Gastroesophageal sphincter (tissue), 4 donors: Measurements from ENCODE around the gene TTC23. TPM values are rescaled to one million over a fixed set of nuclear protein-coding genes. Genes with fewer than 3 reads are reported as not detected.

Source experiments
- ATAC-seq: fragments of 150-250 bp; one replicate; pipeline ENCODE4 v1.9.1; 2016; ENCODE audit warnings: mild to moderate bottlenecking, moderate library complexity
- H3K27ac ChIP-seq, 4 donors: fragments of 200-600 bp; sonication (generic) in 3 of 4; 1 replicate in 3 of 4; 2 replicates in 1 of 4; pipeline ENCODE4 v1.5.1; 2016 to 2019
- H3K27me3 ChIP-seq: fragments of 200-600 bp; sonication (generic); one replicate; pipeline ENCODE4 v1.5.1; 2019
- H3K36me3 ChIP-seq, 2 donors: fragments of 200-600 bp; sonication (generic); one replicate each; pipeline ENCODE4 v1.5.1; 2019; ENCODE audit warnings: control low read depth in 1 of 2
- H3K4me1 ChIP-seq, 3 donors: fragments of 200-600 bp; sonication (generic); 1 replicate in 2 of 3; 2 replicates in 1 of 3; pipeline ENCODE4 v1.5.1; 2016 to 2019; ENCODE audit warnings: control low read depth in 2 of 3
- H3K4me3 ChIP-seq, 2 donors: fragments of 200-600 bp; sonication (generic); one replicate each; pipeline ENCODE4 v1.5.1; 2019; ENCODE audit warnings: mild to moderate bottlenecking in 1 of 2, moderate library complexity in 1 of 2
- H3K9me3 ChIP-seq, 3 donors: fragments of 200-600 bp; sonication (generic); one replicate each; pipeline ENCODE4 v1.5.1; 2017 to 2019; ENCODE audit warnings: control low read depth in 2 of 3
- EP300 ChIP-seq: sonication (generic); formaldehyde crosslinking; IDR thresholded peaks from one replicate; pipeline ENCODE4 v1.6.1; 2017; ENCODE audit warnings: antibody characterized with exemption, mild to moderate bottlenecking
- POLR2A ChIP-seq, 2 donors: fragments of 450-650 bp; IDR thresholded peaks; one replicate each; pipeline ENCODE4 v1.6.1; 2017; ENCODE audit warnings: antibody characterized with exemption in 2 of 2, mild to moderate bottlenecking in 2 of 2, moderate library complexity in 1 of 2
- POLR2AphosphoS5 ChIP-seq: sonication (generic); formaldehyde crosslinking; IDR thresholded peaks from one replicate; pipeline ENCODE4 v1.6.1; 2017; ENCODE audit warnings: antibody characterized with exemption
- WGBS, 2 donors: methylation state at CpG; one replicate each; pipeline ENCODE4 v1.1.5; 2018; ENCODE audit warnings: low coverage in 1 of 2; 5-methylcytosine and 5-hydroxymethylcytosine counted together
- total RNA-seq, 4 donors: library from RNA; depleted of rRNA; stranded (reverse); fragments of >200 nt; gene quantifications; one replicate each; pipeline ENCODE4 v1.1.0, GENCODE V29; 2016
- TF ChIP-seq, protein P1 (sequence below), 4 experiments: fragments of 200-600 bp in 2 of 4; fragments of 450-650 bp in 2 of 4; sonication (generic) in 1 of 4; IDR thresholded peaks; one replicate each; pipeline ENCODE4 v1.5.1; 2017 to 2019; ENCODE audit warnings: antibody characterized with exemption in 4 of 4, mild to moderate bottlenecking in 2 of 4, moderate library complexity in 2 of 4

Gene TTC23
- total RNA-seq, 4 donors from 2014 or later: 13.7 to 33.3 (median 20.0) TPM

- no peak for ATAC-seq
- 71 to 88% methylated on average over 3 to 8 of the region's 13 CpGs for WGBS, 2 donors
- H3K27ac ChIP-seq: peak overlapping the region in 1 of 4 donors; percentile 49
These were observed 146.8 kb downstream of the TTC23 start for GRCh38 chr15:99102332-99103235.

GRCh38 chr15:99101501-99101900 is 147.9 kb downstream of the TTC23 start:
- H3K4me1 ChIP-seq: peaks cover 0 to 57% (median 2%) of the 10 kb centered on the region in 3 donors

More at GRCh38 chr15:99102332-99103235, 146.8 kb downstream of the TTC23 start:
- TF ChIP-seq, protein P1, sequence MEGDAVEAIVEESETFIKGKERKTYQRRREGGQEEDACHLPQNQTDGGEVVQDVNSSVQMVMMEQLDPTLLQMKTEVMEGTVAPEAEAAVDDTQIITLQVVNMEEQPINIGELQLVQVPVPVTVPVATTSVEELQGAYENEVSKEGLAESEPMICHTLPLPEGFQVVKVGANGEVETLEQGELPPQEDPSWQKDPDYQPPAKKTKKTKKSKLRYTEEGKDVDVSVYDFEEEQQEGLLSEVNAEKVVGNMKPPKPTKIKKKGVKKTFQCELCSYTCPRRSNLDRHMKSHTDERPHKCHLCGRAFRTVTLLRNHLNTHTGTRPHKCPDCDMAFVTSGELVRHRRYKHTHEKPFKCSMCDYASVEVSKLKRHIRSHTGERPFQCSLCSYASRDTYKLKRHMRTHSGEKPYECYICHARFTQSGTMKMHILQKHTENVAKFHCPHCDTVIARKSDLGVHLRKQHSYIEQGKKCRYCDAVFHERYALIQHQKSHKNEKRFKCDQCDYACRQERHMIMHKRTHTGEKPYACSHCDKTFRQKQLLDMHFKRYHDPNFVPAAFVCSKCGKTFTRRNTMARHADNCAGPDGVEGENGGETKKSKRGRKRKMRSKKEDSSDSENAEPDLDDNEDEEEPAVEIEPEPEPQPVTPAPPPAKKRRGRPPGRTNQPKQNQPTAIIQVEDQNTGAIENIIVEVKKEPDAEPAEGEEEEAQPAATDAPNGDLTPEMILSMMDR (IDR thresholded peaks at IDR 0.05): no peak
- no peak for TF ChIP-seq EP300
- TF ChIP-seq POLR2AphosphoS5: no peak
- no peak for TF ChIP-seq POLR2A (IDR thresholded peaks at IDR 0.05)
- no peaks in the 10 kb centered on the region for H3K9me3 ChIP-seq
- no peak overlapping the region for H3K4me3 ChIP-seq
- peaks cover 0 to 47% (median 0%) of the 10 kb centered on the region in 3 donors for H3K4me1 ChIP-seq
- no peaks in the 10 kb centered on the region for H3K36me3 ChIP-seq
- H3K27me3 ChIP-seq: no peaks in the 10 kb centered on the region

GRCh38 chr15:99100245-99101173 is 148.9 kb downstream of the TTC23 start:
- peak overlapping the region; percentile 29 to 55 for H3K4me3 ChIP-seq
- 4% methylated on average over 5 of the region's 50 CpGs for WGBS, 2 donors
- H3K4me1 ChIP-seq: peaks cover 0 to 53% (median 4%) of the 10 kb centered on the region in 3 donors
- ATAC-seq: peak; percentile 10
- H3K36me3 ChIP-seq: no peaks in the 10 kb centered on the region
- H3K27ac ChIP-seq: peak overlapping the region; percentile 26 to 96 (median 88)
- H3K9me3 ChIP-seq: no peaks in the 10 kb centered on the region
- TF ChIP-seq EP300 (no peak), POLR2A (IDR thresholded peaks at IDR 0.05) (peak; percentile 23 to 50), POLR2AphosphoS5 (peak; percentile 48)
- TF ChIP-seq, protein P1 (IDR thresholded peaks at IDR 0.05): peak in 3 of 4 experiments; percentile 85 to 91 (median 90)
- H3K27me3 ChIP-seq: no peaks in the 10 kb centered on the region

More at GRCh38 chr15:99101501-99101900, 147.9 kb downstream of the TTC23 start:
- Histone ChIP-seq H3K9me3 (no peaks in the 10 kb centered on the region), H3K4me3 (no peak overlapping the region), H3K27me3 (no peaks in the 10 kb centered on the region), H3K36me3 (no peaks in the 10 kb centered on the region), H3K27ac (peak overlapping the region in 2 of 4 donors; percentile 48 to 96)
- no peak for ATAC-seq
- TF ChIP-seq POLR2AphosphoS5 (no peak), POLR2A (IDR thresholded peaks at IDR 0.05) (no peak), EP300 (no peak)
- TF ChIP-seq, protein P1 (IDR thresholded peaks at IDR 0.05): no peak
- WGBS, 2 donors: 89 to 90% methylated on average over 5 to 7 of the region's 7 CpGs

DNA sequence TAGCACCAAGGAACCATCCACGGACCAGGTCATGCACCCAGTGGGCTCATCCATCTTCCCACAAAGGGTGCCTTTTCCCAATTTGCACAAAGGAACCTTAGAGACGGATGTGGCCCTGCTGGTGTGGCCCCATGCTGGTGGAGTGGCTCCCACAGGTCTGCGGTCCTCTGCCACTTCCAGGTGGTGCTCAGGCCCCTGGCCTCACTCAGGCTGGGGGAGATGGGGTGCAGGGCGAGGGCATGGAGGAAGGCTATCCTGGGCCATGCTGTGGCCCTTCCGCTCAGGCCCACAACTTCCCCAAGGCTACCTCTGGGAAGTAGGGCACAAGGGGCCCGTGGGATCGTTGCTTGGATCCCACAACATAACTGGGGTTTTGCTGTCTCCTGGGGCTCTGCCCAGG is 149.7 kb downstream of the TTC23 start:
- Histone ChIP-seq H3K4me1 (peaks cover 0 to 45% (median 4%) of the 10 kb centered on the region in 3 donors), H3K4me3 (peak overlapping the region in 1 of 2 donors; percentile 55), H3K27me3 (no peaks in the 10 kb centered on the region), H3K9me3 (no peaks in the 10 kb centered on the region), H3K36me3 (no peaks in the 10 kb centered on the region), H3K27ac (peak overlapping the region; percentile 26 to 96 (median 88))
- ATAC-seq: no peak
- no peak for TF ChIP-seq POLR2AphosphoS5
- TF ChIP-seq POLR2A (IDR thresholded peaks at IDR 0.05): no peak
- TF ChIP-seq, protein P1 (IDR thresholded peaks at IDR 0.05): no peak
- no peak for TF ChIP-seq EP300
- no CpG with 5 or more reads among the region's 7 CpGs for WGBS, 2 donors
